Hepatocyte (in vitro differentiated cells): Measurements from ENCODE around the gene LIN7C.

ENCODE experiments used
- CTCF ChIP-seq: fragments of 200-600 bp; sonication (generic); IDR thresholded peaks from 2 replicates; pipeline ENCODE4 v1.5.1; 2016; ENCODE audit warnings: antibody characterized with exemption, mild to moderate bottlenecking; ENCODE audit not compliant: poor library complexity
- EZH2 ChIP-seq: fragments of 200-600 bp; sonication (generic); IDR thresholded peaks from 2 replicates; pipeline ENCODE4 v1.6.1; 2016; ENCODE audit warnings: antibody characterized with exemption, mild to moderate bottlenecking, borderline replicate concordance
- EZH2phosphoT487 ChIP-seq: fragments of 200-600 bp; sonication (generic); IDR thresholded peaks from one replicate; pipeline ENCODE4 v1.6.1; 2018; ENCODE audit warnings: antibody characterized with exemption, mild to moderate bottlenecking, low read depth, moderate library complexity; ENCODE audit not compliant: unreplicated experiment, severe bottlenecking

- TF ChIP-seq CTCF (no peak), EZH2 (no peak), EZH2phosphoT487 (no peak)
Measured at GRCh38 chr11:27504205-27504604, 2.4 kb downstream of the LIN7C start.
